Breast epithelium (tissue), 3 donors: ENCODE results near the gene CR2.

ENCODE experiments used
- POLR2A ChIP-seq: fragments of 450-650 bp; IDR thresholded peaks from one replicate; pipeline ENCODE4 v1.6.1; 2016; ENCODE audit warnings: antibody characterized with exemption, mild to moderate bottlenecking, moderate library complexity
- TF ChIP-seq, protein P1 (sequence below), 3 donors: fragments of 450-650 bp; IDR thresholded peaks; one replicate each; pipeline ENCODE4 v1.5.1; 2016 to 2017; ENCODE audit warnings: antibody characterized with exemption in 3 of 3, mild to moderate bottlenecking in 3 of 3, moderate library complexity in 3 of 3

DNA sequence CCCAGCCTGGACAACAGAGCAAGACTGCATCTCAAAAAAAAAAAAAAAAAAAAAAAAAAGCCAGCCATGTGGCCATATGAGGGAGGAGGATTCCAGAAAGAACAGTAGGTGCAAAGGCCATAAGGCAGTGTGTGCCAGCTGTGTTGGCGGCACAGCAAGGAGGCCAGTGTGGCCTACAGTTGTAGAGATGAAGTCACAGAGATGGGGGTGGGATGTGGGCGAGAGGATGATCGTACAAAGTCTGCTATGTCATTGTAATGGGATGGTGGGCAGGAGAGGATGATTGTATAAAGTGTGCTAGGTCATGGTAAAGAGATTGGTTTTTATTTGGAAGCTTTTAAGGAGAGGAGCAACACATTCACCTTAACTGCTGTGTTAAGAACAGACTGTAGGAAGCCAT, 32.1 kb downstream of the CR2 start:
- TF ChIP-seq, protein P1, sequence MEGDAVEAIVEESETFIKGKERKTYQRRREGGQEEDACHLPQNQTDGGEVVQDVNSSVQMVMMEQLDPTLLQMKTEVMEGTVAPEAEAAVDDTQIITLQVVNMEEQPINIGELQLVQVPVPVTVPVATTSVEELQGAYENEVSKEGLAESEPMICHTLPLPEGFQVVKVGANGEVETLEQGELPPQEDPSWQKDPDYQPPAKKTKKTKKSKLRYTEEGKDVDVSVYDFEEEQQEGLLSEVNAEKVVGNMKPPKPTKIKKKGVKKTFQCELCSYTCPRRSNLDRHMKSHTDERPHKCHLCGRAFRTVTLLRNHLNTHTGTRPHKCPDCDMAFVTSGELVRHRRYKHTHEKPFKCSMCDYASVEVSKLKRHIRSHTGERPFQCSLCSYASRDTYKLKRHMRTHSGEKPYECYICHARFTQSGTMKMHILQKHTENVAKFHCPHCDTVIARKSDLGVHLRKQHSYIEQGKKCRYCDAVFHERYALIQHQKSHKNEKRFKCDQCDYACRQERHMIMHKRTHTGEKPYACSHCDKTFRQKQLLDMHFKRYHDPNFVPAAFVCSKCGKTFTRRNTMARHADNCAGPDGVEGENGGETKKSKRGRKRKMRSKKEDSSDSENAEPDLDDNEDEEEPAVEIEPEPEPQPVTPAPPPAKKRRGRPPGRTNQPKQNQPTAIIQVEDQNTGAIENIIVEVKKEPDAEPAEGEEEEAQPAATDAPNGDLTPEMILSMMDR (IDR thresholded peaks at IDR 0.05): no peak
- TF ChIP-seq POLR2A: no peak
